HG02885 (cell line): Measurements from ENCODE around the gene CLDN8.

ENCODE experiments used
- ATAC-seq: cut with Tn5 transposase; IDR thresholded peaks from one replicate; pipeline ENCODE4 v1.9.1; 2021; ENCODE audit warnings: mild to moderate bottlenecking; ENCODE audit not compliant: unreplicated experiment, poor library complexity

CLDN8 gene

DNA sequence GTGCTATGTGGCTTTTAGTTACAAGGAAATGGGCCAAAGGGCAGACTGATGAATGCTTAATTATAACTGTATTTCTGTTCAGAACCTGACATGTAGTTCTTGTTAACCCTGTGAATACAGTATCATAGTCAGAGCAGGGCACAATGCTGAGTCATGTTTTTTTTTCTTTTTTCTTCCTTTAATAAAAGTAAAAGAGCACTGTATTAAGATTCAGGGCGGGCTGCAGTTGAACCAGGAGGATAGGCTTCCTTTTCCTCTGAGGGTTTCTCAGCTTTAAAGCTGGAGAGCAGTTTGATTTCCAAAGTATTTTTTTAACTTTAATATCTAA lies 8.7 kb downstream of the CLDN8 start:
- no peak for ATAC-seq

DNA sequence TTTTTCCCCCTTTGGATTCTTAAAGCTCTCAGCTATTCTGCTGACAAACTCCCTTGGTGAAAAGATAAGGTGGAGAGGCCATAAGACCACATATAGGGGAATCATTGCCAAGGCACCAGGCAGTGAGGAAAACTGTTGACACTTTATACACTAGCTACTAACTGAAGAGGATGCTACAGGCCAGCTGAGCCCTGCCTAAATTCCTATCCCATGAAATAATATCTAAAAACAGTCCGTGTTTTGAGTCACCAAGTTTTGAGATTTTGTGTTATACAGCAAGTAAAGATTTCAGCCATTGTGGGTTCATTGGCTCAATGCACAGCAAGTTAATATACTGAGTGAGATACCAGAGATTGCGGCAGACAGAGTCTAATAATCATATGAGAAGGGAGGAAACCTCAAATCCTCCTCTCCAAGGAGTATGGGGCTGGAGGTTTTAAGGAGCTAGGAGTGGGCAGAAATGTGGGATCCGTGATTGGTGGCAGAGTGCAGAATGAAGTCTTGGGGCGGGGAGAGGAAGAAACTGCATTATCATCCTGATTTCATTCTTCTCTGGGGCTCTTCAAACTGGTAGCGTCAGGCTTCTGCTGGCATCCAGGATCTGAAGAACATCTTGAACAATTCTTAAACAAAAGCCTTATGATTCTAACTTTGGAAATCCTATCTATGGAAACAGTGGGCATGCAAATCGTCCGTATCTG lies 9.2 kb downstream of the CLDN8 start:
- no peak for ATAC-seq

DNA sequence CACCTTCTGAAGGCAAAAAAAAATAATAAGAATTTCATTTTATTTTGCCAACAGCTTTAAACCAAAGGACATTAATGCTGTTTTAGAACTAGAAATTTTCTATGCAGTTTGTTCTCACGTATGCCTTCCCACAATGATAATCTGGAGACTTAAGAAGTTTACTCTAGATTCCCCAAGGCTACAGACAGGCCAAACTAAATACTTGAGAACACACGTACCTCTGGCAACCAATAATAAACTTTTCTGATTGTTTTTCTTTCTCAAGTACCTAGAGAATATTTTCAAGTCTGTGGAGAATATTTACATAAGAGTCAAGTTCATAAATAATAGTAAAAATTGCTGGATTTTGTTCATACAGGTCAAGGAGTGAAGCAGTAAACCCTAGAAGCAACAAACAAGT lies 15.9 kb downstream of the CLDN8 start:
- ATAC-seq: no peak

DNA sequence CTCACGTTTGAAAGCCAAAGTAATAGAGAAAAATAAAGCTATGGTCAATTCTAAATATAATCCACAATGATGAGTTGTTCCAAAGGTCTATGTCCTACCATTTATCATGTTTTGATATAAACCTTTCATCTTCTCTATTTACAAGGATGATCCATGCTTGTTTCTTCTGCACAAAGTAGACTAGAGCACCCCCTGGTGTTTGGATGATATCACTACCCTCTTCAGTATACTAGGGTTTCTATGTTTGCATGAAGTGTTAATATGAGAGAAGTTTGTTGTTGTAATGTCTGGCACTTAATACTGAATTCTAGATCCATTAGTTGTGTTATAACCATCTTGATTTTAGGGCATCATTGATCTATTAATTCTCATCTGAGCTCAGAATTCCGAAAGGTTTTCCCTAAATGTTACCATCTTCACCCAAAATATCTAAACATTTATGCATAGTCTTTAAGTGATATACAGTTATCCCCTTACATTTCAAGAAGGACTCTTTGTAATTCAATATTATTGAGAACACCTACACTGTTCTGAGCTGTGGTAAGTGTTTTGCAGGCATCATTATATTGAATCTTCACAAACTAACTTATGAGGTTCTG lies 21.1 kb downstream of the CLDN8 start:
- peak; percentile 43 for ATAC-seq

DNA sequence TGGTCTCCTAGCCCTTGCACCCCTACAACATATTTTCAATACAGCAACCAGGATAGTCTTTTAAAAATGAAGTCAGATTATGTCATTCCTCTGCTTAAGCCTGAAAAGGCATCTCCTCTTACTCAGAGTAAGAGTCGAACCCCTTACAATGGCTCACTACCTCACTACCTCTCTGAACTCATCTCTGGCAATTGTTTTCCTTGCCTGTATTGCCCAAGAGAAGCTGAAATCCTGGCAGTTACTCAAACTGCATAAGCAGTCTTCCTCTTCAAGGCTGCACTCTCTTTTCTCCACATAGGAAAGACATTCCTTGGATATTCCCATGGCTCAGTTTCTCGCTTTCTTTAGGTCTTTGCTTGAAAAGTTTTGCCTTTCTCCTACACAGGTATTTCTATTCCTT lies 22.7 kb downstream of the CLDN8 start:
- ATAC-seq: no peak

DNA sequence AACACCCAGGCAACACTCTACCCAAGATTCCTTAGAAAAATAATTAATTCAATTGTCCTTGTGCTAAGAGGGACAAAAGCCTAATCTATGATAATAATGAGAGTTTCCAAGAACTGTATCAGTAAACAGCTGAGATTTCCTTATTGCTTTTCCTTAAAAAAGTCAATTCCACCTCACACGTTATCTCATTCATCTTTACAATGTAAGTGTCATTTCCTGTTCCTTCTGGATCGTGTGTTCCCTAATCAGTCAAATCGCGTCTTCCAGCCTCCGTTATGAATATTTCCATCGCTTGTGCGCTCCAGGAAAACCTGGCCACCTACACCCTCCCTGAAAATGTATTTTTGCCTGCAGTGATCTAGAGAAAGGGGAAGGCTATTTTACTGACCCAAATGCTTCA lies 25.3 kb downstream of the CLDN8 start:
- ATAC-seq: no peak

DNA sequence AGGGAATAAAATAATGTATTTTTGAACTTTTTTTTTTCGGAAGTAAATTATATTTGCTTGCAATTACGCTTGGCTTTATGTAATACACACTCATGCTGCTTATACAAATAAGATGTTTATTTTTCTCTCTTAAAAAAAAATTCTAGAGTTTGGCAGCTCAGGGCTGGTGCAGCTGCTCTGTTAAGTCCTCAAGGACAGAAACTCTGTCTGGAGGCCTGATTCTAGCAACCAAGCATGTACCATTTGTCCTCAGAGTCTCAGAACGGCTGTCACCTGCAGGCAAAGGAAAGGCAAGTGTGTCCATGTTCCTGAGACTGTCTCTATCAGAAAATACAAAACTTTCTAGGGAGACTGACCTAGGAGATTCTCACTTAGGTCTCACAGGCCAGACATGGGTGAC lies 26.1 kb downstream of the CLDN8 start:
- ATAC-seq: no peak

DNA sequence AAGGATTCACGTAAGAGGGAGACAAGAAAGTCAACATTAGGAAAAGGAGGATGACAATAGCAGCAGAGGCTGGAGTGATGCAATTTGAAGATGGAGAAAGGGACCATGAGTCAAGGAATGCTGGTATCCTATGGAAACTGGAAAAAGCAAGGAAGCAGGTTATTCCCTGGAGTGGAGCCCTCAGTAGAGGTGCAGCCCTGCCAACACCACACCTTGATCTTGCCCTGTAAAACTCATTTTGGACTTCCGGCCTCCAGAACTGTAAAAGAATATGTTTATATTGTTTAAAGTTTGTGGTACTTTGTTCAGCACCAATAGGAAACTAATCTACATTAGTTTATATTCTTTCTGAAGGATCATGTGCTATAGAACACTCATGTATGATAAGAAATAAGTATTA lies 29.7 kb downstream of the CLDN8 start:
- ATAC-seq: no peak

DNA sequence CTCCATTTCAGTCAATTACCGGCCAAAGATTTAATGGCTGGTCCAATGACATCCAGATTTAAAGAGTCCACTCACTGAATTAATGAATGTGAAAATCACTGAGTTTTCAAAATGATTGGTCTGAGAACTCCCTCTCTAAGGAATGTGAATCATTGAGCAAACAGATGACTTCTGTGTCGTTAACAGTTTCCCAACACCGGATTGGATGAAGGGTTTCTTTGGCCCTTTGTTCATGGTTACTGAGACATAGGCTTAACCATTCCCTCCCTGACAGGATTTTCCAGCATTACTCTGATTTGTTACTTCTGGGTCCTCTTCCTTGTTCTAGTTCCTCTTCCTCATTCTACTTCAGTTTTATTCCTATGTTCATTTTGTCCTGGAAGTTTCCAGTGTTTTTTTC lies 47.8 kb downstream of the CLDN8 start:
- ATAC-seq: no peak

DNA sequence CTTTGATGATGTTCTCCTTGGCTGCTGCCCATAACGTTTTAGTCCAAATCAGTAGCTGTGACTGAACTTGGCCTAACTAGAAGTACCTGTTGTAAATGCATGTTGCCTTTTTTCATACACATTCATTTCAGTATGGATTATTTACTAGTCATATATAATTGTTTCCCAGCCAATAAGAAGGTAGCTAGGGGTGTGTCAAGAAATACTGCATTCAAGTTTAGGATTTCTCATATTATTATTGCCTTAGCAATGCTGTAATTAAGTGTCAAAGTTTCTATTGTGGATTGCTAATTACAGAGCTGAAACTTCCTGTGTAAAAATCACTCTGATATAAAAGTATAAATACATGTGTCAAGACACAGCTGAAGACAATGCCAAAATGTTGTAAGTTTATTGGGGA lies 49.2 kb downstream of the CLDN8 start, which contains the start of gene CLDN17:
Gene CLDN17 (minus strand): TSS at position 101 of the 400 bp plus-strand sequence. CDS start 188 bp downstream, outside the sequence.
- ATAC-seq: no peak

DNA sequence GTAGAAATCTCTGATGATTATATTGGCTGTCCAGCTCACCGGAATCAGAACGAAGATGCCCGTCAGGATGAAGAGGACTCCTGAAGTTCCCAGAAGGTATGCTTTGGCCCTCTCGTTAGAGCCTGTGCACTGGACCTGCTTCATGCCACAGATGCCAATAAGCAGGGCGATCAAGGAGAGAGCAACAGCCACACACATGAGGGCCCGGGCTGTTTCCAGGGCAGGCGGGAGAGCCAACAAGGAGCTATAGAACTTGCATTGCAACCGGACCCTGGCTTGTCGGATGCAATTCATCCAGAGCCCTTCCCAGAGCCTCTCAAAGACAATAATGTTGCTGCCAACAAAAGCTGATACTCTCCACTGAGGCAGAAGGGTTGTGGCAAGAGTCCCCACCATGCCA lies 49.7 kb downstream of the CLDN8 start:
- ATAC-seq: no peak

DNA sequence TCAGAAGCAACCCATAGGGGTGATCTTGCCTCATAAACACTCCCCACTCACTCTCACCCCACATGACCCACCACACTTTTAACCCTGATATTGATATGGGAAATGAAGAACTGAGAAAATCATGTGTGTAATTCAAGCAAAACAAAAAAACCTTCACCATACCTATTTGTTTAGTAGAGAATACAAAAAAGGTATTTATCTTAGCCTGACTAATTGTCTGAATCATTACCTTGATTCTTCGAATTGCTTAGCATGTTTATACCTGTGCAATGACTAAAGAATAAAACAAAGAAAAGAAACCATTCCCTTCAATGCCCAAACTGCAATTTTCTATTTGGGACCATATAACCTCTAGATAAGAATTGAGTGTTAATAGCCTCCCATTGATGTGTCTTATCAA lies 51.1 kb downstream of the CLDN8 start:
- ATAC-seq: no peak
